A549 (cell line): ENCODE results near the gene POC1A. TPM values are rescaled to one million over a fixed set of nuclear protein-coding genes. Genes with fewer than 3 reads are reported as not detected.

ENCODE experiments used
- ATAC-seq, 2 experiments: fragments of 200-7000 bp in 1 of 2; fragments of >200 bp in 1 of 2; cut with Nextera tagmentation in 1 of 2; cut with Tn5 transposase in 1 of 2; 3 replicates each; pipeline versions ENCODE4 v1.8.0 to v1.9.1; 2018 to 2020; ENCODE audit warnings: mild to moderate bottlenecking in 1 of 2, moderate library complexity in 1 of 2
- CTCF ChIA-PET: fragments of 300-600 bp; sonication (Branson Sonifier 250); formaldehyde crosslinking; extraction: SDS; loops from one replicate; lab custom pipeline; 2021; ENCODE audit warnings: antibody characterized with exemption, inconsistent platforms; lab: Yijun Ruan, JAX
- POLR2A ChIA-PET: fragments of 350-600 bp; formaldehyde crosslinking; extraction: SDS; loops from one replicate; lab custom pipeline; 2021; ENCODE audit warnings: antibody characterized with exemption, inconsistent platforms; lab: Yijun Ruan, JAX
- DNase-seq, 2 experiments: peaks; one replicate each; pipeline versions ENCODE4 v3.0.0 to v3.0.0-alpha.2; 2011 to 2016; ENCODE audit warnings: low read depth in 1 of 2, low spot score in 1 of 2
- FAIRE-seq: peaks from 2 replicates; lab custom pipeline; 2011; peaks lifted over from hg19 to GRCh38; lab: Jason Lieb, UNC
- H3K27ac ChIP-seq, 2 experiments: fragments of >200 bp; sonication (Bioruptor Twin); formaldehyde crosslinking; 3 replicates each; pipeline ENCODE4 v1.5.1; 2016 to 2017
- H3K4me1 ChIP-seq: fragments of >200 bp; sonication (Bioruptor Twin); formaldehyde crosslinking; 3 replicates; pipeline ENCODE4 v1.6.1; 2016
- H3K4me2 ChIP-seq: fragments of >200 bp; sonication (Bioruptor Twin); formaldehyde crosslinking; 3 replicates; pipeline ENCODE4 v1.6.1; 2016
- H3K4me3 ChIP-seq: fragments of >200 bp; sonication (Bioruptor Twin); formaldehyde crosslinking; 3 replicates; pipeline ENCODE4 v1.5.1; 2016
- H3K9me3 ChIP-seq: fragments of >200 bp; sonication (Bioruptor Twin); formaldehyde crosslinking; 3 replicates; pipeline ENCODE4 v1.6.1; 2016
- BCL3 ChIP-seq: fragments of >200 bp; sonication (Bioruptor Twin); formaldehyde crosslinking; IDR thresholded peaks from 3 replicates; pipeline ENCODE4 v1.6.1; 2016
- BHLHE40 ChIP-seq: IDR thresholded peaks from 2 replicates; pipeline ENCODE4 v1.6.1; 2012; ENCODE audit warnings: low read depth, low read length, inconsistent platforms
- CBX8 ChIP-seq: fragments of 200-600 bp; sonication (generic); IDR thresholded peaks from 2 replicates; pipeline ENCODE4 v1.6.1; 2016
- CHD2 ChIP-seq: fragments of 150-350 bp; IDR thresholded peaks from 2 replicates; pipeline ENCODE4 v1.6.1; 2014; ENCODE audit warnings: low read length; ENCODE audit not compliant: partially characterized antibody
- CHD4 ChIP-seq: fragments of 200-600 bp; sonication (generic); IDR thresholded peaks from 2 replicates; pipeline ENCODE4 v1.6.1; 2016; ENCODE audit warnings: antibody characterized with exemption, mild to moderate bottlenecking, borderline replicate concordance
- HDAC2 ChIP-seq: fragments of 200-600 bp; sonication (generic); IDR thresholded peaks from 2 replicates; pipeline ENCODE4 v1.6.1; 2016
- HEYL ChIP-seq: fragments of 250-450 bp; sonication (Bioruptor Pico); IDR thresholded peaks from 2 replicates; pipeline ENCODE4 v1.8.0; 2021; ENCODE audit warnings: mild to moderate bottlenecking, moderate library complexity
- HMGXB4 ChIP-seq: fragments of 250-450 bp; sonication (Bioruptor Pico); IDR thresholded peaks from 2 replicates; pipeline ENCODE4 v1.5.0; 2021; ENCODE audit warnings: mild to moderate bottlenecking, moderate library complexity, borderline replicate concordance
- HOXA7 ChIP-seq: fragments of 250-450 bp; sonication (Bioruptor Pico); IDR thresholded peaks from 2 replicates; pipeline ENCODE4 v1.5.0; 2020; ENCODE audit warnings: mild to moderate bottlenecking, moderate library complexity
- JUN ChIP-seq, 2 experiments: fragments of >200 bp; sonication (Bioruptor Twin); formaldehyde crosslinking; IDR thresholded peaks; 2 replicates in 1 of 2; 3 replicates in 1 of 2; pipeline ENCODE4 v1.6.1; 2016 to 2017
- KDM5A ChIP-seq: fragments of 200-600 bp; sonication (generic); IDR thresholded peaks from 2 replicates; pipeline ENCODE4 v1.6.1; 2016; ENCODE audit warnings: antibody characterized with exemption, mild to moderate bottlenecking
- MAZ ChIP-seq: fragments of 150-350 bp; IDR thresholded peaks from 2 replicates; pipeline ENCODE4 v1.6.1; 2014; ENCODE audit warnings: antibody characterized with exemption, low read depth, low read length, borderline replicate concordance
- NR3C1 ChIP-seq: fragments of >200 bp; sonication (Bioruptor Twin); formaldehyde crosslinking; IDR thresholded peaks from 3 replicates; pipeline ENCODE4 v1.6.1; 2017
- PBX3 ChIP-seq: IDR thresholded peaks from 2 replicates; pipeline ENCODE4 v1.6.1; 2012
- POLR2A ChIP-seq: IDR thresholded peaks from 2 replicates; pipeline ENCODE4 v1.6.1; 2012; ENCODE audit warnings: mild to moderate bottlenecking, low read length
- RAD21 ChIP-seq, 2 experiments: fragments of >200 bp in 1 of 2; sonication (Bioruptor Twin) in 1 of 2; formaldehyde crosslinking in 1 of 2; IDR thresholded peaks in 1 of 2; conservative IDR thresholded peaks in 1 of 2; 2 replicates in 1 of 2; 3 replicates in 1 of 2; pipeline ENCODE4 v1.6.1; 2012 to 2018; ENCODE audit warnings: inconsistent platforms in 1 of 2
- RARB ChIP-seq: fragments of 250-450 bp; sonication (Bioruptor Pico); IDR thresholded peaks from 2 replicates; pipeline ENCODE4 v1.8.0; 2021; ENCODE audit warnings: mild to moderate bottlenecking, moderate library complexity
- RCOR1 ChIP-seq: fragments of 150-350 bp; IDR thresholded peaks from 2 replicates; pipeline ENCODE4 v1.6.1; 2014; ENCODE audit warnings: antibody characterized with exemption, low read length, low read depth
- RFX5 ChIP-seq: fragments of 450-650 bp; IDR thresholded peaks from 2 replicates; pipeline ENCODE4 v1.7.1; 2014; ENCODE audit warnings: antibody characterized with exemption, mild to moderate bottlenecking, moderate library complexity
- TFCP2L1 ChIP-seq: fragments of 250-450 bp; sonication (Bioruptor Pico); IDR thresholded peaks from 2 replicates; pipeline ENCODE4 v1.5.0; 2021; ENCODE audit warnings: mild to moderate bottlenecking
- USF2 ChIP-seq: fragments of 450-650 bp; IDR thresholded peaks from 2 replicates; pipeline ENCODE4 v1.6.1; 2014; ENCODE audit warnings: antibody characterized with exemption
- ZSCAN20 ChIP-seq: fragments of 250-450 bp; sonication (Bioruptor Pico); IDR thresholded peaks from 2 replicates; pipeline ENCODE4 v1.8.0; 2022; ENCODE audit warnings: mild to moderate bottlenecking, moderate library complexity
- WGBS: methylation state at CpG from one replicate; pipeline ENCODE4 v1.1.6; 2017; ENCODE audit errors: missing lambda C conversion rate; 5-methylcytosine and 5-hydroxymethylcytosine counted together
- polyA plus RNA-seq, 4 experiments: library from polyadenylated mRNA; depleted of rRNA in 3 of 4; stranded (reverse); fragments of >200 nt; fragmentation: RNase III in 1 of 4; extraction: RNeasy Plus Mini Kit Qiagen cat#74134 plus additional on column Dnase treatment in 1 of 4; gene quantifications; 2 replicates in 3 of 4; 3 replicates in 1 of 4; pipeline ENCODE4 v1.2.3, GENCODE V29; 2011 to 2017

The POC1A gene
- polyA plus RNA-seq, 2 of the 4 experiments (the other 2 are of a cell fraction), result 9.4 to 14.1 TPM

- no peak overlapping the region for H3K4me2 ChIP-seq
- 86% methylated on average over 4 of the region's 4 CpGs for WGBS
- peaks cover 10% of the 10 kb centered on the region; the same call in 2 of the 3 replicates for H3K4me1 ChIP-seq
- ChIA-PET CTCF (interaction anchor here (1.2 to 14.5 kb wide), 2 partner anchors 148 to 156 kb away, joined by 3 to 218 read pairs; no protein-coding TSS in a partner anchor), POLR2A (no interaction called here)
- no peaks in the 10 kb centered on the region for H3K9me3 ChIP-seq
- H3K27ac ChIP-seq, result no peak overlapping the region
- DNase-seq, result no peak
- FAIRE-seq, result no peak
- TF ChIP-seq HOXA7, result no peak
- no peak for TF ChIP-seq RCOR1
- TF ChIP-seq JUN (IDR thresholded peaks at IDR 0.05), result no peak
- TF ChIP-seq RFX5, result no peak
- no peak for TF ChIP-seq HDAC2
- TF ChIP-seq MAZ, result no peak
- H3K4me3 ChIP-seq, result no peak overlapping the region
- ATAC-seq, result no peak
These were observed 3.4 kb downstream of the POC1A start for GRCh38 chr3:52150860-52151259.

- Histone ChIP-seq H3K27ac (no peak overlapping the region), H3K4me1 (peaks cover 9% of the 10 kb centered on the region; the same call in 2 of the 3 replicates), H3K4me2 (no peak overlapping the region), H3K9me3 (no peaks in the 10 kb centered on the region), H3K4me3 (no peak overlapping the region)
- ChIA-PET CTCF (interaction anchor here (1.2 to 14.5 kb wide), 2 partner anchors 147 to 156 kb away, joined by 3 to 218 read pairs; no protein-coding TSS in a partner anchor), POLR2A (interaction anchor here (0.9 kb wide), 1 partner anchor 154 kb away, joined by 3 read pairs; the partner anchor contains the start of gene RPL29)
- DNase-seq (no peak), ATAC-seq (no peak), FAIRE-seq (no peak)
- 62% methylated on average over 3 of the region's 3 CpGs for WGBS
- TF ChIP-seq JUN (IDR thresholded peaks at IDR 0.05) (no peak), CBX8 (no peak), ZSCAN20 (CRISPR knock-in tag) (no peak), RCOR1 (no peak), CHD4 (no peak), BHLHE40 (no peak), HOXA7 (no peak), KDM5A (no peak), USF2 (no peak), RAD21 (conservative IDR thresholded peaks at IDR 0.05 in 1 of 2, IDR thresholded peaks at IDR 0.05 in 1 of 2) (no peak), POLR2A (no peak), NR3C1 (no peak), BCL3 (no peak), TFCP2L1 (CRISPR knock-in tag) (no peak), HEYL (CRISPR knock-in tag) (no peak), HMGXB4 (CRISPR knock-in tag) (no peak), PBX3 (no peak), CHD2 (no peak), RARB (CRISPR knock-in tag) (no peak)
These were observed 3.9 kb downstream of the POC1A start for GRCh38 chr3:52150357-52150756.
